HepG2 (cell line): ENCODE data around the gene DHRS1. TPM values are rescaled to one million over a fixed set of nuclear protein-coding genes. Genes with fewer than 3 reads are reported as not detected.

Experiments
- ARID4A ChIP-seq: sonication (generic); formaldehyde crosslinking; IDR thresholded peaks from 2 replicates; pipeline ENCODE4 v1.5.0; 2020; ENCODE audit warnings: mild to moderate bottlenecking, missing genetic modification reagents, borderline replicate concordance
- ELF3 ChIP-seq: IDR thresholded peaks from 2 replicates; pipeline ENCODE4 v1.6.1; 2016; ENCODE audit warnings: missing genetic modification reagents, missing compliant biosample characterization
- GMEB1 ChIP-seq: sonication (generic); formaldehyde crosslinking; IDR thresholded peaks from 2 replicates; pipeline ENCODE4 v1.5.1; 2020; ENCODE audit warnings: missing genetic modification reagents, mild to moderate bottlenecking, borderline replicate concordance
- MTERF4 ChIP-seq: sonication (generic); formaldehyde crosslinking; IDR thresholded peaks from 2 replicates; pipeline ENCODE4 v1.8.0; 2023; ENCODE audit warnings: mild to moderate bottlenecking, missing genetic modification reagents
- NFRKB ChIP-seq: fragments of 450-650 bp; IDR thresholded peaks from 2 replicates; pipeline ENCODE4 v1.6.1; 2017
- THYN1 ChIP-seq: sonication (generic); formaldehyde crosslinking; IDR thresholded peaks from 2 replicates; pipeline ENCODE4 v1.8.1; 2023; ENCODE audit warnings: low read depth, mild to moderate bottlenecking, moderate library complexity, missing genetic modification reagents, borderline replicate concordance
- ZBTB34 ChIP-seq: sonication (generic); formaldehyde crosslinking; IDR thresholded peaks from 2 replicates; pipeline ENCODE4 v1.8.0; 2022; ENCODE audit warnings: mild to moderate bottlenecking, missing genetic modification reagents
- ZNF382 ChIP-seq: sonication (generic); formaldehyde crosslinking; IDR thresholded peaks from 2 replicates; pipeline ENCODE4 v1.5.0; 2020; ENCODE audit warnings: missing genetic modification reagents, mild to moderate bottlenecking, borderline replicate concordance
- ZNF770 ChIP-seq: sonication (generic); formaldehyde crosslinking; IDR thresholded peaks from 2 replicates; pipeline ENCODE4 v1.5.0; 2020; ENCODE audit warnings: mild to moderate bottlenecking, missing genetic modification reagents
- ZNF839 ChIP-seq: sonication (generic); formaldehyde crosslinking; IDR thresholded peaks from 2 replicates; pipeline ENCODE4 v1.4.0; 2020; ENCODE audit warnings: missing genetic modification reagents, mild to moderate bottlenecking, borderline replicate concordance
- polyA plus RNA-seq, 8 experiments: library from polyadenylated mRNA; depleted of rRNA in 3 of 8; stranded (reverse) in 7 of 8; unstranded in 1 of 8; fragments of >200 nt; fragmentation: Illumina TruSeq in 4 of 8; extraction: Trizol in 4 of 8; gene quantifications; 2 replicates each; pipeline versions ENCODE4 v1.2.1 to v1.2.3, GENCODE V29; 2011 to 2016; ENCODE audit warnings: low read depth in 4 of 8, missing spikeins in 1 of 8, mixed read lengths in 1 of 8; ENCODE audit not compliant: insufficient read depth in 1 of 8
- total RNA-seq, 5 experiments: library from RNA; depleted of rRNA; stranded (reverse); fragments of >200 nt; fragmentation: Illumina TruSeq; extraction: Trizol; gene quantifications; 2 replicates each; pipeline ENCODE4 v1.2.3, GENCODE V29; 2016; ENCODE audit warnings: low read depth in 1 of 5

The DHRS1 gene
- total and polyA plus RNA-seq, 2 of the 13 experiments (the other 11 are each of a cell fraction or from before 2014, with no cell fraction given) = 49.8 to 60.8 TPM

GRCh38 chr14:24280797-24281460 lies 18.7 kb downstream of the DHRS1 start (continued):
- TF ChIP-seq ZNF382 (CRISPR knock-in tag) (no peak), NFRKB (no peak), ZBTB34 (CRISPR knock-in tag) (peak; percentile 27; the same call in 1 of the 2 replicates), ARID4A (CRISPR knock-in tag) (0 out of 2 replicates have a peak, but pooled peaks have one; percentile 13), ELF3 (CRISPR knock-in tag) (no peak), GMEB1 (no peak), THYN1 (no peak), ZNF770 (CRISPR knock-in tag) (no peak), ZNF839 (no peak), MTERF4 (CRISPR knock-in tag) (no peak)
